ELF-1 (cell line): ENCODE measurements around the gene FRAT1.

ENCODE experiments used
- DNase-seq: peaks from one replicate; pipeline ENCODE4 v3.0.0-alpha.2; 2016; ENCODE audit warnings: low read depth, low spot score

The FRAT1 gene

DNA sequence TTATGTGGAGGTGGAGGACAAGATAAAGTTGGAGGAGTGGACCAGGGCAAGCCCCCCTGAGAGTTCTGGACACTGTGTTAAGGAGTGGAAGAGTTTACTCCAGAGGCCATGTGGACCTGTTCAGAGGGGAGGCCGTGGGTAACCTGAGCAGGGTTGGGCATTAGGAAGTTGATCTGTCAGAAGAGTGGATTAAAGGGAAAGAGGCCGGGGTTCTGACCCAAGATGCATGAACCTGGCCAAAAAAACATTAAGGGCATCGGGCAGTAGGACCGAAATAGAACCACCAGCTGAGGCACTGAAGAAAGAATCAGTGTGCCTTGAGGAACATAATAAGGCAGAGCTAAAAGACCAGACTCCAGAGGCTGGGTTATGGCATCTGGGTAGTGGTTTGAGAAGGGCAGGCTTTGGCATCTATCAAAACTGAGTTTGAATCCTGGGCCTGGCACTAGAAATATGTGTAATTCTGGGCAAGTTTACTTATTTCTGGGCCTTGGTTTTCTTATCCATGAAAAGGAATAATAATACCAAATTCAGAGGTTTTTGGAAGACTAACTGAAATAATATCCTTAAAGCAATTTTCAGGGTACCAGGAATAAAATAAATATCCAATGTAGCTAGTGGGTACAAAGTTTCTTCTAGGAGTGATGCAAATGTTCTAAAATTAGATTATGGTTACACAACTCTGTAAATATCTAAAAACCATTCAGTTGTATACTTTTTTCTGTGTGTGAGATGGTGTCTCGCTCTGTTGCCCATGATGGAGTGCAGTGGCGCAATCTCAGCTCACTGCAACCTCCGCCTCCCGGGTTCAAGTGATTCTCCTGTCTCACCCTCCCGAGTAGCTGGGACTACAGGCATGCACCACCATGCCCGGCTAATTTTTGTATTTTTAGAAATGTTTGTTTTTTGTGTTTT is 10.9 kb upstream of the FRAT1 start:
- DNase-seq, result no peak

DNA sequence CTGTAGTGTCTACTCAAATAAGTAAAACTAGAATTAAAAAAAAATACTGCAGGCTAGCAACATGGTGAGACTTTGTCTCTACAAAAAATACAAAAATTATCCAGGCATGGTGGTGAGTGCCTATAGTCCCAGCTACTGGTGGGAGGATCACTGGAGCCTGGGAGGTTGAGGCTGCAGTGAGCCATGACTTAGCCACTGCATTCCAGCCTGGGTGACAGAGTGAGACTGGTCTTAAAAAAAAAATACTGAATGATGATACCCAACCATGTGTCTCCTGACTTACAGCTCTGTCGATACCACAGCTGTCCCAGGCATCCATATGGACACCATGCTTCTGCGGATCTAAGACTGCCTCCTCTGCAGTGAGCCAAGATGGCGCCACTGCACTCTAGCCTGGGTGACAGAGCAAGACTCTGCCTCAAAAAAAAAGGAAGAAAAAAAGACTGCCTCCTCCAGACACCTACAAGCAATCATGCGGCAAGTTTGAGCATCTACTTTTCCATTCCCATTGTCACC is 7.9 kb upstream of the FRAT1 start:
- DNase-seq, result no peak

DNA sequence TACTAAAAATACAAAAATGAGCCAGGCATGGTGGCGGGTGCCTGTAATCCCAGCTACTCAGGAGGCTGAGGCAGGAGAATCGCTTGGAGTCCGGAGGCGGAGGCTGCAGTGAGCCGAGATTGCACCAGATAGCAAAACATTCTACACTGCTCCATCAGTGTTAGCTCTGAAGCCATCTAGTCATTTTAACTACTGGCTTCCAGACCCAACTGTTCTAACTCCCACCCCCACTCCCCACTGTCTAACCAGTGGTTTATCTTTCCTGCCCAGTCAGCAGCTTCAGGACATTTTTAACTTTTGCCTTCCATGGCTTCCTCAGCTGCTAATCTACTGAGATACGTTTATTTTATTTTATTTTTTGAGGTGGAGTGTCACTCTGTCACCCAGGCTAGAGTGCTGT is 6.2 kb upstream of the FRAT1 start:
- no peak for DNase-seq

GRCh38 chr10:97314671-97315070 is 4.4 kb upstream of the FRAT1 start:
- no peak for DNase-seq

- peak; percentile 72 for DNase-seq
Observed at GRCh38 chr10:97319671-97320479, 804 bp downstream of the FRAT1 start.

- DNase-seq, result no peak
Observed at GRCh38 chr10:97320480-97321031, 1.5 kb downstream of the FRAT1 start.

GRCh38 chr10:97321032-97321803 is 2.1 kb downstream of the FRAT1 start:
- DNase-seq, result peak; percentile 55

DNA sequence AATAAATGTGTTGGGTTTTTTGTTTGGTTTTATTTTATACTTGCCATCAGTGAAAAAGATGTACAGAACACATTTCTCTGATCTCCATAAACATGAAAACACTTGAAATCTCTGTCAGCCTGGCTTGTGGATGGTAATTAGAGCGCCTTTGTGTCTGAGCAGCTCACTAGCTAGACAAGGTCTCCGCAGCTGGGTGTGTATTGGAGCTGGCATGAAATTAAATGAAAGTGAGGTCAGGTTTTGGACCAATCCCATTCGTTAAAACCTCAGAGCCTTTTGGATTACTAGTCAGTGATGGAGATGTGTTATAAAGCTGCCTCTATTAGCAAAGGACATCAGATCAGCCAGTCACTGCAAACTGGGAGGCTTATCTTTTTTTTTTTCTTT is 2.7 kb downstream of the FRAT1 start:
- DNase-seq, result peak; percentile 63

GRCh38 chr10:97323501-97323900 is 4.4 kb downstream of the FRAT1 start:
- DNase-seq, result no peak

- no peak for DNase-seq
Observed at GRCh38 chr10:97325754-97326153, 6.7 kb downstream of the FRAT1 start.

DNA sequence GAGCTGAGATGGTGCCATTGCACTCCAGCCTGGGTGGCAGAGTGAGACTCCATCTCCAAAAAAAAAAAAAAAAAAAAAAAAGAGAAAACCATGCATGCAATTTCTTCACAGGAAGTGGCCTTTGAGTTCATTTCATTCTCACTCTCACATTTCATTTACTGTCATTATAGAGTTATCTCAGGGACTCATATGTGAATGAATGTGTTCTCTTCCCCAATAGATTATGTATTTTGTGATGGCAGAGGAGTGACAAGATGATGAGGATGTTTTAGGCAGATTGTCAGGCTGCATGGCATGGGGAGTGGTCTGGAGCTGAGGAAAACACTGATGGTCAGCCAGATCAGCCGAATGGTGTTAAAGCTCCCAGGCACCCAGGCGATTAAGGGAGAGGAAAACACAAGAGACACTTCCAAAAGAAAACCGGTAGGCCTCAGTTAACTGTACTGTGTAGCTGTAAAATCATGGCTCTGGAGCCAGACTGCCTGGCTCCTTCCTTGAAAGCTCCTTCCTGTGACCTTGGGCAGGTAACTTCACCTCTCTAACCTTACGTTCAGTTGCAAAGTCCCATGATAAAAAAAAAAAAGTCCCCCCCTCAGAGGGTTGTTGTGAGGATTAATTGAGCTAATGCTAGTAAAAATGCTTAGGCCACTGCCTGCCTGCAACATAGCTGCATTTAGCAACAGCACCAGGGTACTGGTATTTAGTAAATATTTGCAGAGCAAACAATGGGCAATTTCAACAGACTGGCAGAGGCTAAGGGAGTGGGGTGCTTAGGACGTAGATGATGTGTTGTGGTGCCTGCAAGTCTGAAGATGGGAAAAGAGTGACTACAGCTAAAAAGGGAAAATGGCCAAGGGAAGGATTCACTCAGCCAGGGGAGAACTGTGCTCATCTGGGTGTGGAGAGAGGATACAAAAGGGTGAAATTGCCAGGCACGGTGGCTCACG is 8.6 kb downstream of the FRAT1 start:
- DNase-seq, result no peak

- DNase-seq, result no peak
Observed at GRCh38 chr10:97328646-97329453, 9.8 kb downstream of the FRAT1 start.

- DNase-seq, result no peak
Observed at GRCh38 chr10:97329766-97330165, 10.7 kb downstream of the FRAT1 start.

GRCh38 chr10:97331153-97331703 is 12.2 kb downstream of the FRAT1 start:
- peak; percentile 25 for DNase-seq

GRCh38 chr10:97332591-97333350 is 13.7 kb downstream of the FRAT1 start:
- DNase-seq, result peak; percentile 68

DNA sequence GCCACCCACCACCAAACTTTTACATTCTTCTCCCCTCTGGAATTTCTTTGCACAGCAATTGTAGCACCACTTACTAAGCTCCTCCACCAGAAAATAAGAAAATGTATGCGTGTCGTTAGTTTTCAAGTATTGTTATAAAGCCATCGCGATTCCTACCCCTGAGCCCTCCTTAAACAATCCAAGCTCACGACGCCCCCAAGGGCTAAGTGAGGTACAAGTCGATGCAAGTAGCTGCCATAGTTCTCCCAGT is 14.2 kb downstream of the FRAT1 start:
- no peak for DNase-seq

DNA sequence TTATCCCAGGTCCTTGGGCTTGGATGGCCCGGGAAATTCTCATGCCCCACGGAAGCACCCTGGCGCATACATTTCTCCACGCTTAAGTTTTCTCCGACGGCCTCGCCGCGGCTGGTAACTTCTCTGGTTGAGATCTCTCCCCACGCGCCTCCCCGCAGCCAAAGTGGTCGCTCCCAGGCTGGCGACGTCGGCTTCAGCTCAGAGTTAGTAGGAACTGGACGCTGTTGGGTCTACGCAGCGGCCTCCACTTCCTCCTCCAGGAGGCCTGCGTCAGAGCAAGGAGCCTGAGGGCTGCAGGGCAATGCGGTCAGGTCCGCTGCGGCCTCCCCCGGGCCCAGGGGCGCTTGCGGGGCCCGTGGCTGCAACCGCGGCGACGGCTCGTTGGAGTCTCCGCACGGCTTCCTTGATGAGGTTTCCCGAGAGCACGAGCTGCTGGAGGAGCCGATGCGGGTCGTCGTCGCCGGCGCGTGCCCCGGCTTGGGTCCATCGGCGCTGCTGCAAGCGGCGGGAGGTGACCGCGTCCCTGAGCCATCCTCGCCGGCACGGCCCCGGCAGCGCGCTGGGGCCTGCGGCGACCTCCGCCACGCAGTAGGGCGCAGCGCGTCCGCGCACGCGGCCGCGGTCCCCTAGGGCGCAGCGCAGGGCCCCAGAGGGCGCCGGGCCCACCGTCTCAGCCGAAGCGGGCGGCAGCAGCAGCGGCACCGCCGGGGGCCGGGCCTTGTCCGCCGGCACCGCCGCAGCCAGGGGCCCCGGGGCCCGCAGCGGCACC is 14.7 kb downstream of the FRAT1 start:
- DNase-seq, result peak; percentile 76
